Ishikawa (cell line): ENCODE data around the gene PAGE1.

ENCODE experiments used
- CEBPB ChIP-seq: IDR thresholded peaks from 2 replicates; pipeline ENCODE4 v1.6.1; 2012
- CREB1 ChIP-seq: IDR thresholded peaks from 2 replicates; pipeline ENCODE4 v1.6.1; 2012; ENCODE audit warnings: low read depth
- EGR1 ChIP-seq: IDR thresholded peaks from 2 replicates; pipeline ENCODE4 v1.6.1; 2012
- EP300 ChIP-seq: IDR thresholded peaks from 2 replicates; pipeline ENCODE4 v1.6.1; 2012; ENCODE audit warnings: borderline replicate concordance
- FOXM1 ChIP-seq: IDR thresholded peaks from 2 replicates; pipeline ENCODE4 v1.6.1; 2012; ENCODE audit warnings: low read depth, borderline replicate concordance
- MAX ChIP-seq: IDR thresholded peaks from 2 replicates; pipeline ENCODE4 v1.6.1; 2012
- NFIC ChIP-seq: IDR thresholded peaks from 2 replicates; pipeline ENCODE4 v1.6.1; 2012
- RAD21 ChIP-seq: IDR thresholded peaks from 2 replicates; pipeline ENCODE4 v1.6.1; 2012; ENCODE audit warnings: low read depth
- REST ChIP-seq: IDR thresholded peaks from 2 replicates; pipeline ENCODE4 v1.6.1; 2012; ENCODE audit warnings: low read depth, mild to moderate bottlenecking
- TAF1 ChIP-seq: IDR thresholded peaks from 2 replicates; pipeline ENCODE4 v1.6.1; 2012; ENCODE audit warnings: low read depth, mild to moderate bottlenecking
- TCF12 ChIP-seq: IDR thresholded peaks from 2 replicates; pipeline ENCODE4 v1.6.1; 2012; ENCODE audit warnings: low read depth
- TEAD4 ChIP-seq: IDR thresholded peaks from 2 replicates; pipeline ENCODE4 v1.6.1; 2012
- USF1 ChIP-seq: IDR thresholded peaks from 2 replicates; pipeline ENCODE4 v1.6.1; 2012
- YY1 ChIP-seq: IDR thresholded peaks from 2 replicates; pipeline ENCODE4 v1.6.1; 2012; ENCODE audit warnings: low read depth
- ZBTB7A ChIP-seq: IDR thresholded peaks from 2 replicates; pipeline ENCODE4 v1.6.1; 2012; ENCODE audit warnings: low read depth

The PAGE1 gene

GRCh38 chrX:49701323-49701722 lies 5.5 kb upstream of the PAGE1 start:
- no peak for TF ChIP-seq RAD21
- no peak for TF ChIP-seq TAF1
- no peak for TF ChIP-seq CREB1
- TF ChIP-seq MAX = no peak
- no peak for TF ChIP-seq ZBTB7A
- TF ChIP-seq CEBPB = no peak
- TF ChIP-seq USF1 = no peak
- no peak for TF ChIP-seq YY1
- TF ChIP-seq TEAD4 = no peak
- TF ChIP-seq FOXM1 = no peak

- no peak for TF ChIP-seq EGR1
- no peak for TF ChIP-seq ZBTB7A
Measured at GRCh38 chrX:49675075-49675719, 20.6 kb downstream of the PAGE1 start.

GRCh38 chrX:49673394-49673793 lies 22.4 kb downstream of the PAGE1 start:
- TF ChIP-seq EGR1 (no peak), NFIC (no peak), FOXM1 (no peak), CEBPB (no peak), RAD21 (no peak)

GRCh38 chrX:49664824-49665223 lies 31.0 kb downstream of the PAGE1 start:
- TF ChIP-seq NFIC = no peak
- TF ChIP-seq TAF1 = no peak
- no peak for TF ChIP-seq RAD21
- TF ChIP-seq MAX = no peak
- no peak for TF ChIP-seq EGR1
- no peak for TF ChIP-seq ZBTB7A
- TF ChIP-seq REST = no peak
- no peak for TF ChIP-seq USF1
- no peak for TF ChIP-seq TCF12
- TF ChIP-seq TEAD4 = no peak

- TF ChIP-seq TAF1 (no peak), MAX (no peak)
Measured at GRCh38 chrX:49661881-49662280, 33.9 kb downstream of the PAGE1 start.

- TF ChIP-seq EGR1 (no peak), CREB1 (no peak)
Measured at GRCh38 chrX:49659771-49660170, 36.0 kb downstream of the PAGE1 start.

GRCh38 chrX:49656533-49656932 lies 39.3 kb downstream of the PAGE1 start:
- TF ChIP-seq RAD21 (no peak), CEBPB (no peak), CREB1 (no peak), FOXM1 (no peak), EP300 (no peak), REST (no peak), YY1 (no peak), USF1 (no peak), TCF12 (no peak), TEAD4 (no peak), ZBTB7A (no peak), MAX (no peak), NFIC (no peak)
